HepG2 (cell line): Measurements from ENCODE around the gene SMTNL1. TPM values are rescaled to one million over a fixed set of nuclear protein-coding genes. Genes with fewer than 3 reads are reported as not detected.

Experiments
- ATAC-seq: fragments of 200-7000 bp; cut with Tn5 transposase; 3 replicates; pipeline ENCODE4 v1.9.1; 2020; ENCODE audit warnings: mild to moderate bottlenecking, moderate library complexity
- BruUV-seq: library from RNA; stranded (reverse); fragments of 400-500 nt; replicated peaks from 2 replicates; lab custom pipeline; 2021; lab: Mats Ljungman, UMichigan
- CTCF ChIA-PET: fragments of 300-600 bp; formaldehyde crosslinking; extraction: SDS; loops from one replicate; lab custom pipeline; 2021; ENCODE audit warnings: low total read pairs, inconsistent platforms, low intra/inter-chr PET ratio; lab: Yijun Ruan, JAX
- POLR2A ChIA-PET: fragments of 350-600 bp; sonication (Branson Sonifier 250); formaldehyde crosslinking; loops from one replicate; lab custom pipeline; 2020; ENCODE audit warnings: antibody characterized with exemption, inconsistent platforms; lab: Yijun Ruan, JAX
- DNase-seq: peaks from one replicate; pipeline ENCODE4 v3.0.0-alpha.2; 2015; ENCODE audit warnings: low spot score
- FAIRE-seq: peaks from 3 replicates; lab custom pipeline; 2011; peaks lifted over from hg19 to GRCh38; lab: Jason Lieb, UNC
- H2AFZ ChIP-seq: one replicate; pipeline ENCODE4 v1.6.1; 2011; ENCODE audit warnings: low read length, inconsistent platforms
- H3K27ac ChIP-seq: fragments of 300-600 bp; 3 replicates; pipeline ENCODE4 v1.8.0; 2011; ENCODE audit warnings: mixed run types, mild to moderate bottlenecking, mixed read lengths, low read length, inconsistent platforms; ENCODE audit not compliant: insufficient read depth; ENCODE audit errors: extremely low read length
- H3K27me3 ChIP-seq, 2 experiments: fragments of 200-600 bp in 1 of 2; 2 replicates in 1 of 2; 3 replicates in 1 of 2; pipeline versions ENCODE4 v1.6.0 to v1.8.0; 2011; ENCODE audit warnings: low read length in 2 of 2, mild to moderate bottlenecking in 2 of 2, moderate library complexity in 2 of 2, inconsistent platforms in 1 of 2; ENCODE audit not compliant: insufficient read depth in 2 of 2, control insufficient read depth in 1 of 2
- H3K36me3 ChIP-seq, 2 experiments: fragments of 200-600 bp in 1 of 2; replicated peaks in 1 of 2; 2 replicates in 1 of 2; 3 replicates in 1 of 2; pipeline versions ENCODE4 v1.5.1 to v1.8.0; 2011; ENCODE audit warnings: low read length in 2 of 2, inconsistent platforms in 1 of 2; ENCODE audit not compliant: insufficient read depth in 2 of 2, control insufficient read depth in 1 of 2
- H3K4me1 ChIP-seq: 2 replicates; pipeline ENCODE4 v1.5.1; 2012; ENCODE audit warnings: low read length, inconsistent platforms; ENCODE audit not compliant: insufficient read depth
- H3K4me2 ChIP-seq: 2 replicates; pipeline ENCODE4 v1.6.0; 2011; ENCODE audit warnings: low read depth, low read length, inconsistent platforms
- H3K4me3 ChIP-seq, 3 experiments: fragments of 200-600 bp in 1 of 3; sonication (generic), shearing (Covaris generic) in 1 of 3; replicated peaks in 1 of 3; 2 replicates each; pipeline ENCODE4 v1.5.1; 2011 to 2016; ENCODE audit warnings: low read length in 3 of 3, inconsistent platforms in 2 of 3, low read depth in 2 of 3, mild to moderate bottlenecking in 2 of 3, control low read depth in 1 of 3, mixed read lengths in 1 of 3; ENCODE audit not compliant: insufficient read depth in 1 of 3
- H3K79me2 ChIP-seq: one replicate; pipeline ENCODE4 v1.6.1; 2011; ENCODE audit warnings: low read length, inconsistent platforms; ENCODE audit not compliant: insufficient read depth
- H3K9ac ChIP-seq: 2 replicates; pipeline ENCODE4 v1.6.0; 2011; ENCODE audit warnings: mild to moderate bottlenecking, low read depth, low read length, inconsistent platforms; ENCODE audit not compliant: insufficient read depth
- H3K9me3 ChIP-seq: 2 replicates; pipeline ENCODE4 v1.5.1; 2012; ENCODE audit warnings: mild to moderate bottlenecking, low read length
- H4K20me1 ChIP-seq: 2 replicates; pipeline ENCODE4 v1.6.0; 2011; ENCODE audit warnings: inconsistent platforms, mild to moderate bottlenecking, low read length, moderate library complexity; ENCODE audit not compliant: insufficient read depth
- ATF5 ChIP-seq: sonication (generic); formaldehyde crosslinking; IDR thresholded peaks from 2 replicates; pipeline ENCODE4 v1.4.0; 2020; ENCODE audit warnings: mild to moderate bottlenecking, low read depth, missing genetic modification reagents
- CREBL2 ChIP-seq: sonication (generic); formaldehyde crosslinking; IDR thresholded peaks from 2 replicates; pipeline ENCODE4 v1.8.1; 2023; ENCODE audit warnings: missing genetic modification reagents, mild to moderate bottlenecking, borderline replicate concordance
- FOSL2 ChIP-seq: sonication (generic); formaldehyde crosslinking; IDR thresholded peaks from 2 replicates; pipeline ENCODE4 v1.4.0; 2020; ENCODE audit warnings: missing genetic modification reagents
- MBD4 ChIP-seq: IDR thresholded peaks from 2 replicates; pipeline ENCODE4 v1.6.1; 2012; ENCODE audit warnings: low read length, inconsistent platforms, borderline replicate concordance
- NCOA5 ChIP-seq: sonication (generic); formaldehyde crosslinking; IDR thresholded peaks from 2 replicates; pipeline ENCODE4 v1.4.0; 2020; ENCODE audit warnings: missing genetic modification reagents
- NFIC ChIP-seq: IDR thresholded peaks from 2 replicates; pipeline ENCODE4 v1.6.1; 2012; ENCODE audit warnings: mild to moderate bottlenecking, low read length, inconsistent platforms
- NPAS2 ChIP-seq: sonication (generic); formaldehyde crosslinking; IDR thresholded peaks from 2 replicates; pipeline ENCODE4 v1.8.0; 2022; ENCODE audit warnings: mild to moderate bottlenecking, missing genetic modification reagents, borderline replicate concordance
- POLR2G ChIP-seq: fragments of 200-400 bp; formaldehyde crosslinking; IDR thresholded peaks from 2 replicates; pipeline ENCODE4 v1.6.1; 2018; ENCODE audit warnings: mild to moderate bottlenecking, low read depth, low read length, moderate library complexity
- PTBP1 ChIP-seq: fragments of 200-400 bp; formaldehyde crosslinking; IDR thresholded peaks from 2 replicates; pipeline ENCODE4 v1.6.1; 2018; ENCODE audit warnings: low read length, low read depth; ENCODE audit not compliant: poor library complexity, severe bottlenecking
- REXO4 ChIP-seq: sonication (generic); formaldehyde crosslinking; IDR thresholded peaks from 2 replicates; pipeline ENCODE4 v1.8.0; 2022; ENCODE audit warnings: missing genetic modification reagents, mild to moderate bottlenecking, borderline replicate concordance
- RFX1 ChIP-seq: fragments of 450-650 bp; IDR thresholded peaks from 2 replicates; pipeline ENCODE4 v1.6.1; 2017
- SNAPC5 ChIP-seq: sonication (generic); formaldehyde crosslinking; IDR thresholded peaks from 2 replicates; pipeline ENCODE4 v1.8.1; 2023; ENCODE audit warnings: mild to moderate bottlenecking, missing genetic modification reagents, borderline replicate concordance
- STAT5B ChIP-seq: sonication (generic); formaldehyde crosslinking; IDR thresholded peaks from 2 replicates; pipeline ENCODE4 v1.4.0; 2020; ENCODE audit warnings: missing genetic modification reagents
- ZFP37 ChIP-seq: sonication (generic); formaldehyde crosslinking; IDR thresholded peaks from 2 replicates; pipeline ENCODE4 v1.4.0; 2020; ENCODE audit warnings: missing genetic modification reagents, borderline replicate concordance
- ZNF275 ChIP-seq: sonication (generic); formaldehyde crosslinking; IDR thresholded peaks from 2 replicates; pipeline ENCODE4 v1.8.0; 2022; ENCODE audit warnings: missing genetic modification reagents, mild to moderate bottlenecking, inconsistent platforms, borderline replicate concordance
- ZNF891 ChIP-seq: sonication (generic); formaldehyde crosslinking; IDR thresholded peaks from 2 replicates; pipeline ENCODE4 v1.5.0; 2020; ENCODE audit warnings: mild to moderate bottlenecking, missing genetic modification reagents
- WGBS: methylation state at CpG from one replicate; pipeline ENCODE4 v1.1.6; 2017; ENCODE audit warnings: low lambda C conversion rate; 5-methylcytosine and 5-hydroxymethylcytosine counted together
- in situ Hi-C: cut with HindIII; loops from 2 replicates; pipeline ENCODE4 v1.10.0; 2017; ENCODE audit warnings: low pct_unique_long_range_greater_than_20kb; ENCODE audit not compliant: extremely low pct_ligation_motif_present
- intact Hi-C: fragments of 100-400 bp; cut with micrococcal nuclease; formaldehyde crosslinking; loops from one replicate; pipeline ENCODE4 v1.10.0; 2022; ENCODE audit not compliant: unreplicated experiment
- polyA plus RNA-seq, 8 experiments: library from polyadenylated mRNA; depleted of rRNA in 3 of 8; stranded (reverse) in 7 of 8; unstranded in 1 of 8; fragments of >200 nt; fragmentation: Illumina TruSeq in 4 of 8; extraction: Trizol in 4 of 8; gene quantifications; 2 replicates each; pipeline versions ENCODE4 v1.2.1 to v1.2.3, GENCODE V29; 2011 to 2016; ENCODE audit warnings: low read depth in 4 of 8, missing spikeins in 1 of 8, mixed read lengths in 1 of 8; ENCODE audit not compliant: insufficient read depth in 1 of 8
- total RNA-seq, 5 experiments: library from RNA; depleted of rRNA; stranded (reverse); fragments of >200 nt; fragmentation: Illumina TruSeq; extraction: Trizol; gene quantifications; 2 replicates each; pipeline ENCODE4 v1.2.3, GENCODE V29; 2016; ENCODE audit warnings: low read depth in 1 of 5

Gene SMTNL1
- total and polyA plus RNA-seq, 2 of the 13 experiments (the other 11 are each of a cell fraction or from before 2014, with no cell fraction given), result 0.04 TPM; not detected in 1

- H3K27ac ChIP-seq, result peak overlapping the region; percentile 55
- FAIRE-seq (no peak), DNase-seq (no peak), ATAC-seq (no peak)
- H4K20me1 ChIP-seq, result peaks cover 13% of the 10 kb centered on the region
- CTCF ChIA-PET, result no interaction called here
- POLR2A ChIA-PET, result interaction anchor here (0.6 to 9.7 kb wide), 5 partner anchors 9 to 253 kb away, joined by 3 to 111 read pairs (median 3); partner anchors contain the start of gene SLC43A1
- H3K4me1 ChIP-seq, result peaks cover 100% of the 10 kb centered on the region
- H3K79me2 ChIP-seq, result peaks cover 50% of the 10 kb centered on the region
- no peak overlapping the region for H3K4me2 ChIP-seq
- H2AFZ ChIP-seq, result no peak overlapping the region
- H3K4me3 ChIP-seq, result no peak overlapping the region
- no peak overlapping the region for H3K9ac ChIP-seq
- 72% methylated on average over 4 of the region's 4 CpGs for WGBS
- no TSS peak for BruUV-seq
- H3K27me3 ChIP-seq, result no peaks in the 10 kb centered on the region
- intact Hi-C loops (no loop called here), in situ Hi-C loops (no loop called here)
- H3K36me3 ChIP-seq, result peaks cover 14 to 53% of the 10 kb centered on the region in 2 experiments; a peak in 4 of 5 replicates
- TF ChIP-seq NFIC (0 out of 2 replicates have a peak, but pooled peaks have one; percentile 8), FOSL2 (CRISPR knock-in tag) (peak; percentile 54; the same call in 1 of the 2 replicates), RFX1 (no peak)
- H3K9me3 ChIP-seq, result no peaks in the 10 kb centered on the region
Measured at GRCh38 chr11:57501953-57502352, 35.4 kb upstream of the SMTNL1 start.

GRCh38 chr11:57502376-57502775 lies 35.0 kb upstream of the SMTNL1 start:
- intact Hi-C loops, result no loop called here
- Histone ChIP-seq H4K20me1 (peaks cover 13% of the 10 kb centered on the region), H3K79me2 (peaks cover 50% of the 10 kb centered on the region), H3K27ac (peak overlapping the region; percentile 55), H3K4me1 (peaks cover 98% of the 10 kb centered on the region), H3K36me3 (peaks cover 14 to 54% of the 10 kb centered on the region in 2 experiments; a peak in 4 of 5 replicates), H3K9ac (no peak overlapping the region), H2AFZ (no peak overlapping the region), H3K9me3 (no peaks in the 10 kb centered on the region), H3K4me3 (no peak overlapping the region), H3K27me3 (no peaks in the 10 kb centered on the region), H3K4me2 (0 out of 2 replicates have a peak overlapping the region, but pooled peaks have one; percentile 14)
- ATAC-seq, result no peak
- no peak for FAIRE-seq
- in situ Hi-C loops, result no loop called here
- DNase-seq, result no peak
- POLR2A ChIA-PET, result interaction anchor here (0.6 to 9.7 kb wide), 5 partner anchors 9 to 252 kb away, joined by 3 to 111 read pairs (median 3); partner anchors contain the start of gene SLC43A1
- 66% methylated on average over 3 of the region's 3 CpGs for WGBS
- no TSS peak for BruUV-seq
- CTCF ChIA-PET, result interaction anchor here (1.2 kb wide), 1 partner anchor 12 kb away, joined by 4 read pairs; the partner anchor contains the start of gene SLC43A1
- TF ChIP-seq NCOA5 (CRISPR knock-in tag), result no peak
- TF ChIP-seq REXO4 (CRISPR knock-in tag), result no peak
- no peak for TF ChIP-seq ZFP37 (CRISPR knock-in tag)
- no peak for TF ChIP-seq MBD4
- no peak for TF ChIP-seq PTBP1
- no peak for TF ChIP-seq CREBL2 (CRISPR knock-in tag)
- no peak for TF ChIP-seq ZNF275 (CRISPR knock-in tag)
- no peak for TF ChIP-seq NPAS2
- TF ChIP-seq ZNF891 (CRISPR knock-in tag), result no peak
- TF ChIP-seq POLR2G, result no peak
- no peak for TF ChIP-seq SNAPC5 (CRISPR knock-in tag)
- TF ChIP-seq STAT5B (CRISPR knock-in tag), result no peak
- TF ChIP-seq ATF5, result no peak
